Activated CD8-positive, alpha-beta T cell treated with anti-CD3 and anti-CD28 coated beads, Interleukin-2, amount 10 ng/mL, durations not matched to agents 7 days and 5 days (primary cell): Measurements from ENCODE around the gene TOR1B. TPM values are rescaled to one million over a fixed set of nuclear protein-coding genes. Genes with fewer than 3 reads are reported as not detected.

ENCODE experiments used
- ATAC-seq: fragments of 150-1000 bp; cut with Tn5 transposase; one replicate; pipeline ENCODE4 v1.10.0; 2021; ENCODE audit warnings: moderate library complexity
- CTCF ChIA-PET: fragments of 350-600 bp; sonication (Branson Sonifier 250); formaldehyde crosslinking; loops from one replicate; lab custom pipeline; 2021; ENCODE audit warnings: antibody characterized with exemption; lab: Charles Lee
- POLR2A ChIA-PET: fragments of 350-600 bp; sonication (Branson Sonifier 250); formaldehyde crosslinking; loops from one replicate; lab custom pipeline; 2021; ENCODE audit warnings: antibody characterized with exemption; lab: Charles Lee
- DNase-seq: peaks from one replicate; pipeline ENCODE4 v3.0.0-alpha.2; 2020
- H3K27ac Mint-ChIP-seq: one replicate; pipeline ENCODE4 v1.8.0; 2021; ENCODE audit warnings: mild to moderate bottlenecking, mixed read lengths
- H3K27me3 Mint-ChIP-seq: one replicate; pipeline ENCODE4 v1.8.0; 2021; ENCODE audit warnings: low read depth, mixed read lengths
- H3K36me3 Mint-ChIP-seq: one replicate; pipeline ENCODE4 v1.8.0; 2021; ENCODE audit warnings: low read depth, mixed read lengths
- H3K4me1 Mint-ChIP-seq: one replicate; pipeline ENCODE4 v1.8.0; 2021; ENCODE audit warnings: low read depth, mixed read lengths
- H3K4me3 Mint-ChIP-seq: one replicate; pipeline ENCODE4 v1.8.0; 2021; ENCODE audit warnings: mild to moderate bottlenecking, mixed read lengths
- H3K9me3 Mint-ChIP-seq: one replicate; pipeline ENCODE4 v1.8.0; 2022; ENCODE audit warnings: mixed read lengths; ENCODE audit not compliant: insufficient read depth
- total RNA-seq, 2 experiments: library from RNA; stranded (reverse); gene quantifications; one replicate each; pipeline ENCODE4 v1.2.3, GENCODE V29; 2021

Gene TOR1B
- total RNA-seq, 2 experiments from 2014 or later: 22.1 to 24.4 TPM

GRCh38 chr9:129832982-129833381, 30.0 kb downstream of the TOR1B start:
- no peaks in the 10 kb centered on the region for H3K27me3 Mint-ChIP-seq
- ChIA-PET CTCF (no interaction called here), POLR2A (no interaction called here)
- ATAC-seq (no peak), DNase-seq (no peak)
- H3K27ac Mint-ChIP-seq: peak overlapping the region; percentile 56
- H3K4me1 Mint-ChIP-seq: peaks cover 46% of the 10 kb centered on the region
- H3K9me3 Mint-ChIP-seq: no peaks in the 10 kb centered on the region
- H3K4me3 Mint-ChIP-seq: peak overlapping the region; percentile 98
- peaks cover 77% of the 10 kb centered on the region for H3K36me3 Mint-ChIP-seq

- Mint-ChIP-seq H3K4me3 (peak overlapping the region; percentile 98), H3K27me3 (no peaks in the 10 kb centered on the region), H3K36me3 (peaks cover 71% of the 10 kb centered on the region), H3K4me1 (peaks cover 51% of the 10 kb centered on the region), H3K9me3 (no peaks in the 10 kb centered on the region), H3K27ac (peak overlapping the region; percentile 99)
- POLR2A ChIA-PET: interaction anchor here (0.6 to 3.2 kb wide), 17 partner anchors 8 to 293 kb away, joined by 3 to 27 read pairs (median 4); partner anchors contain the start of genes GPR107 and TOR1A
- DNase-seq (peak; percentile 67), ATAC-seq (peak; percentile 27)
- CTCF ChIA-PET: interaction anchor here (1.0 to 1.2 kb wide), 3 partner anchors 8 to 293 kb away, joined by 3 to 4 read pairs (median 3); no protein-coding TSS in a partner anchor
Measured at GRCh38 chr9:129834489-129835127, 31.6 kb downstream of the TOR1B start.

- H3K9me3 Mint-ChIP-seq: no peaks in the 10 kb centered on the region
- peak; percentile 97 for DNase-seq
- H3K4me1 Mint-ChIP-seq: peaks cover 58% of the 10 kb centered on the region
- CTCF ChIA-PET: interaction anchor here (1.0 to 2.2 kb wide), 5 partner anchors 9 to 293 kb away, joined by 3 to 8 read pairs (median 4); no protein-coding TSS in a partner anchor
- no peaks in the 10 kb centered on the region for H3K27me3 Mint-ChIP-seq
- peaks cover 65% of the 10 kb centered on the region for H3K36me3 Mint-ChIP-seq
- peak within 1 kb of the TSS; percentile 99 for H3K27ac Mint-ChIP-seq
- peak within 1 kb of the TSS; percentile 98 for H3K4me3 Mint-ChIP-seq
- peak; percentile 91 for ATAC-seq
- POLR2A ChIA-PET: interaction anchor here (0.6 to 3.2 kb wide), 19 partner anchors 9 to 292 kb away, joined by 3 to 27 read pairs (median 4); partner anchors contain the start of genes GPR107 and TOR1A
Measured at GRCh38 chr9:129835128-129835859, 32.3 kb downstream of the TOR1B start, which contains the start of the genes C9orf78 and USP20. TSS of gene C9orf78 (minus strand) at chr9:129835275. CDS start at chr9:129835221, 54 bp downstream. TSS of gene USP20 (plus strand) at chr9:129835458. CDS start at chr9:129852556, 17,098 bp downstream.

- CTCF ChIA-PET: interaction anchor here (0.9 to 2.2 kb wide), 4 partner anchors 16 to 49 kb away, joined by 3 to 8 read pairs (median 4); no protein-coding TSS in a partner anchor
Measured at GRCh38 chr9:129835860-129836223, 32.9 kb downstream of the TOR1B start.

GRCh38 chr9:129836311-129837007, 33.5 kb downstream of the TOR1B start:
- Mint-ChIP-seq H3K27ac (peak overlapping the region; percentile 94), H3K4me1 (peaks cover 67% of the 10 kb centered on the region), H3K36me3 (peaks cover 63% of the 10 kb centered on the region), H3K27me3 (no peaks in the 10 kb centered on the region), H3K9me3 (no peaks in the 10 kb centered on the region), H3K4me3 (peak overlapping the region; percentile 94)
- no peak for ATAC-seq
- peak; percentile 64 for DNase-seq
- CTCF ChIA-PET: interaction anchor here (0.9 to 2.2 kb wide), 5 partner anchors 13 to 32 kb away, joined by 3 to 8 read pairs (median 4); no protein-coding TSS in a partner anchor
- POLR2A ChIA-PET: interaction anchor here (0.6 to 3.2 kb wide), 12 partner anchors 10 to 289 kb away, joined by 3 to 27 read pairs (median 6); partner anchors contain the start of gene TOR1A

More at GRCh38 chr9:129835860-129836223, 32.9 kb downstream of the TOR1B start:
- H3K36me3 Mint-ChIP-seq: peaks cover 62% of the 10 kb centered on the region
- no peaks in the 10 kb centered on the region for H3K27me3 Mint-ChIP-seq
- peaks cover 61% of the 10 kb centered on the region for H3K4me1 Mint-ChIP-seq
- peak; percentile 40 for DNase-seq
- H3K9me3 Mint-ChIP-seq: no peaks in the 10 kb centered on the region
- H3K27ac Mint-ChIP-seq: peak overlapping the region; percentile 94
- ATAC-seq: no peak
- POLR2A ChIA-PET: interaction anchor here (0.6 to 3.2 kb wide), 13 partner anchors 13 to 292 kb away, joined by 3 to 27 read pairs (median 6); partner anchors contain the start of gene TOR1A
- H3K4me3 Mint-ChIP-seq: peak overlapping the region; percentile 94

- CTCF ChIA-PET: interaction anchor here (0.7 to 2.2 kb wide), 10 partner anchors 10 to 112 kb away, joined by 3 to 8 read pairs (median 4); no protein-coding TSS in a partner anchor
- peak; percentile 45 for DNase-seq
- H3K36me3 Mint-ChIP-seq: peaks cover 58% of the 10 kb centered on the region
Measured at GRCh38 chr9:129838707-129839259, 35.8 kb downstream of the TOR1B start.

GRCh38 chr9:129839324-129840023, 36.5 kb downstream of the TOR1B start:
- Mint-ChIP-seq H3K4me3 (peak overlapping the region; percentile 66), H3K36me3 (peaks cover 51% of the 10 kb centered on the region), H3K27me3 (no peaks in the 10 kb centered on the region), H3K9me3 (no peaks in the 10 kb centered on the region), H3K4me1 (peaks cover 61% of the 10 kb centered on the region), H3K27ac (peak overlapping the region; percentile 90)
- no peak for ATAC-seq
- POLR2A ChIA-PET: interaction anchor here (0.9 to 1.7 kb wide), 5 partner anchors 25 to 47 kb away, joined by 4 to 7 read pairs (median 5); no protein-coding TSS in a partner anchor
- CTCF ChIA-PET: interaction anchor here (0.7 to 2.2 kb wide), 7 partner anchors 9 to 48 kb away, joined by 3 to 8 read pairs (median 5); no protein-coding TSS in a partner anchor
- DNase-seq: no peak

More at GRCh38 chr9:129838707-129839259, 35.8 kb downstream of the TOR1B start:
- H3K27ac Mint-ChIP-seq: peak overlapping the region; percentile 90
- ATAC-seq: no peak
- peak overlapping the region; percentile 66 for H3K4me3 Mint-ChIP-seq
- H3K9me3 Mint-ChIP-seq: no peaks in the 10 kb centered on the region
- H3K27me3 Mint-ChIP-seq: no peaks in the 10 kb centered on the region
- peaks cover 68% of the 10 kb centered on the region for H3K4me1 Mint-ChIP-seq
- POLR2A ChIA-PET: interaction anchor here (0.7 to 1.7 kb wide), 7 partner anchors 8 to 48 kb away, joined by 3 to 7 read pairs (median 5); no protein-coding TSS in a partner anchor

GRCh38 chr9:129840034-129840433, 37.0 kb downstream of the TOR1B start:
- ChIA-PET CTCF (no interaction called here), POLR2A (no interaction called here)
- peak overlapping the region; percentile 12 for H3K4me3 Mint-ChIP-seq
- peaks cover 48% of the 10 kb centered on the region for H3K36me3 Mint-ChIP-seq
- no peaks in the 10 kb centered on the region for H3K9me3 Mint-ChIP-seq
- ATAC-seq: no peak
- no peaks in the 10 kb centered on the region for H3K27me3 Mint-ChIP-seq
- no peak for DNase-seq
- peak overlapping the region; percentile 77 for H3K27ac Mint-ChIP-seq
- H3K4me1 Mint-ChIP-seq: peaks cover 62% of the 10 kb centered on the region

GRCh38 chr9:129841071-129841470, 38.1 kb downstream of the TOR1B start:
- Mint-ChIP-seq H3K4me3 (no peak overlapping the region), H3K9me3 (no peaks in the 10 kb centered on the region), H3K27ac (peak overlapping the region; percentile 29), H3K36me3 (peaks cover 45% of the 10 kb centered on the region), H3K4me1 (peaks cover 68% of the 10 kb centered on the region), H3K27me3 (no peaks in the 10 kb centered on the region)
- DNase-seq (no peak), ATAC-seq (no peak)
- CTCF ChIA-PET: no interaction called here
- POLR2A ChIA-PET: interaction anchor here (0.9 to 1.3 kb wide), 2 partner anchors 10 to 22 kb away, joined by 3 read pairs; no protein-coding TSS in a partner anchor

- Mint-ChIP-seq H3K27me3 (no peaks in the 10 kb centered on the region), H3K4me1 (peaks cover 47% of the 10 kb centered on the region), H3K27ac (peak overlapping the region; percentile 66), H3K9me3 (no peaks in the 10 kb centered on the region), H3K36me3 (peaks cover 37% of the 10 kb centered on the region), H3K4me3 (no peak overlapping the region)
- POLR2A ChIA-PET: interaction anchor here (0.7 kb wide), 1 partner anchor 53 kb away, joined by 3 read pairs; no protein-coding TSS in a partner anchor
- CTCF ChIA-PET: no interaction called here
- no peak for DNase-seq
- no peak for ATAC-seq
Measured at GRCh38 chr9:129845373-129845772, 42.4 kb downstream of the TOR1B start.
